Measurements from ENCODE around the gene ABCE1.

ABCE1 gene

DNA sequence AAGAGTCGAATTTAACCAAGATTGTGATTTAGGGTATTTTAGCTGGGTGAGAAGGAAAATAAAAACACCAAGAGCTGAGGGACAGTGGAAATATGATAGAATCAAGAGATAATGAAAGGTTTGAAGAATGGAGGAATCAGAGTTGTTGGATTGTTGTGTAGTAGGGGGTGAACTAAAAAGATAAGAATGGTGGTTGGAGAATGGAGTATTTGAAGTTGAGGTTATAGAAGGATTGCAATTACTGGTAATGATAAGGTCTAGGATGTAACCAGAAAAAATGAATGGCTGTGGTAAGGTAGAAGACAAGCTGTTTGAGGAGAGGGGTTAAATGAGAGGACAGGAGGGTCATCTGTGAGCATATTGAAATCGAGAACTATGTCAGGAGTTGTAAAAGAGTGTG, 4.5 kb downstream of the ABCE1 start:
- Histone ChIP-seq H3K4me3 (no peak overlapping the region), H3K27ac (no peak overlapping the region)
- DNase-seq (ENCODE audit: low spot score), result no peak
- TF ChIP-seq, protein P1, sequence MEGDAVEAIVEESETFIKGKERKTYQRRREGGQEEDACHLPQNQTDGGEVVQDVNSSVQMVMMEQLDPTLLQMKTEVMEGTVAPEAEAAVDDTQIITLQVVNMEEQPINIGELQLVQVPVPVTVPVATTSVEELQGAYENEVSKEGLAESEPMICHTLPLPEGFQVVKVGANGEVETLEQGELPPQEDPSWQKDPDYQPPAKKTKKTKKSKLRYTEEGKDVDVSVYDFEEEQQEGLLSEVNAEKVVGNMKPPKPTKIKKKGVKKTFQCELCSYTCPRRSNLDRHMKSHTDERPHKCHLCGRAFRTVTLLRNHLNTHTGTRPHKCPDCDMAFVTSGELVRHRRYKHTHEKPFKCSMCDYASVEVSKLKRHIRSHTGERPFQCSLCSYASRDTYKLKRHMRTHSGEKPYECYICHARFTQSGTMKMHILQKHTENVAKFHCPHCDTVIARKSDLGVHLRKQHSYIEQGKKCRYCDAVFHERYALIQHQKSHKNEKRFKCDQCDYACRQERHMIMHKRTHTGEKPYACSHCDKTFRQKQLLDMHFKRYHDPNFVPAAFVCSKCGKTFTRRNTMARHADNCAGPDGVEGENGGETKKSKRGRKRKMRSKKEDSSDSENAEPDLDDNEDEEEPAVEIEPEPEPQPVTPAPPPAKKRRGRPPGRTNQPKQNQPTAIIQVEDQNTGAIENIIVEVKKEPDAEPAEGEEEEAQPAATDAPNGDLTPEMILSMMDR (IDR thresholded peaks at IDR 0.05), result no peak

DNA sequence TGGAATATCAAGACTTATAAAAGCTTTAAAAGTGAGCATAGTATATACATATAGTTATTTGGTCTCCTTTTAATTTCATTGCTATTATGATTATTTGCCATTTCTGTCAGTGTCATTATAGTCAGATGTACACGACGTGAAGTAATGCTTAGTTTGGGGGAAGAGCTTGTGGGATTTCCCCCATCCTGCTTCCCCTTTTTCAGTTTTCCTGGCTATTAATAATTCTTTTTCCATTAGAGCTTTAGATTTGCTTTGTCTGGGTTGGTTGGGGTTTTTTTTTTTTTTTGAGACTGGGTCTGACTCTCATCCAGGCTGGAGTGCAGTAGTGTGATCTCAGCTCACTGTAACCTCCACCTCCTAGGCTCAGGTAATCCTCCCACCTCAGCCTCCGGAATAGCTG, 5.4 kb downstream of the ABCE1 start:
- no peak for DNase-seq (ENCODE audit: low spot score)
- TF ChIP-seq, protein P1 (IDR thresholded peaks at IDR 0.05), result no peak
- no peak overlapping the region for H3K27ac ChIP-seq
- H3K4me3 ChIP-seq, result no peak overlapping the region

DNA sequence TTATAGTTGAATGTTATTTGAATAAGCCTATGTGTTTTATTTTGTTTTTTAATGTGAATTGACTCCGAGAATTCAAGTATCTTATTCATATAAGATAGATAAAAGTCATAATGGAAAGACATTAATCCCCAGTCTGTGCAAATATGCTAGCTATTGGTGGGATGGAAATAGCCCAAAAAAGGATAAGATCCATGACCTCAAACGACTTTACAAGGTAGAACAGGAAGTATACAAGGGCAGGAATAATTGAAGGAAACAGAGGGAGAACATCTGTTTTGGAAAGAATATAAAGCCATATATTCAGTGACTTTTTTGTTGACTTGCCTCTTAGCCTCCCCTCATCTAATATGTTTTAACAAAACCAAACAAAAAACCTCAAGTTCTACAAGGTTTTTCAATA, 9.0 kb downstream of the ABCE1 start:
- H3K4me3 ChIP-seq, result no peak overlapping the region
- no peak for DNase-seq (ENCODE audit: low spot score)
- TF ChIP-seq, protein P1 (IDR thresholded peaks at IDR 0.05), result no peak
- no peak overlapping the region for H3K27ac ChIP-seq

DNA sequence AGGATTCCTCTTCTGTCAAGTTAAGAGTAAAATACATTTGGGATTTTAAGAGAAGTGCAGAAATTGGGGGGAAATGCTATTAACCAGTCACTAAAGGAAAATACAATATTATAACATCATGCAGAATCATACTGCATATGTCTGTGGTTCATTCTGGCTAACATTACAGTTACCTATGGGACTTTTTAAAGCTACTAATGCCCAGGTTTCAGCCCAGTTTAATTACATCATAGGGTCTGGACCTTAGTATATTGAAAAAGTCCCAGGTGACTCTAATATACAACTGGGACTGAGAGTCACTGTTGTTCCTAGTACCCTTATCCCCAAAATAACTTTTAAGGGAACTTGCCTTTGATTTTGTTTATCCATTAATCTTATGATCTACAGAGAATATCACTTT, 10.0 kb downstream of the ABCE1 start:
- no peak overlapping the region for H3K27ac ChIP-seq
- TF ChIP-seq, protein P1 (IDR thresholded peaks at IDR 0.05), result no peak
- H3K4me3 ChIP-seq, result no peak overlapping the region
- DNase-seq (ENCODE audit: low spot score), result no peak

DNA sequence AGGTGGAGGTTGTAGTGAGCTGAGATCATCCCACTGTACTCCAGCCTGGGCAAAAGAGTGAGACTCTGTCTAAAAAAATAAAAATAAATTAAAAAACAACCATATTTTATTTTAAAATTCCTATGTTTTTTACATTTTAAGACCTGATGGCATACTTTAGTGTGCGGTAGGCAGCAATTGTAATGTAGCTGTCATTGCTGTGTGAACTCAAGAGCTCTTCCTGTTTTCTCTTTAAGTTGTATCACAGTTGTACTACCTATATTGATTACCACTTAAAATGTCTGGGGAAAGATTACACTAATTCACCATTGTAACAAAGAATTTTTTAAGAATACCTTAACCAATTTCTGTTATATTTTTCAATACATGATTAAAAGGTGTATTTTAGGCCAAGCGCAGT, 27.3 kb downstream of the ABCE1 start:
- no peak for DNase-seq (ENCODE audit: low spot score)
- H3K27ac ChIP-seq, result no peak overlapping the region
- TF ChIP-seq, protein P1 (IDR thresholded peaks at IDR 0.05), result no peak
- H3K4me3 ChIP-seq, result no peak overlapping the region

DNA sequence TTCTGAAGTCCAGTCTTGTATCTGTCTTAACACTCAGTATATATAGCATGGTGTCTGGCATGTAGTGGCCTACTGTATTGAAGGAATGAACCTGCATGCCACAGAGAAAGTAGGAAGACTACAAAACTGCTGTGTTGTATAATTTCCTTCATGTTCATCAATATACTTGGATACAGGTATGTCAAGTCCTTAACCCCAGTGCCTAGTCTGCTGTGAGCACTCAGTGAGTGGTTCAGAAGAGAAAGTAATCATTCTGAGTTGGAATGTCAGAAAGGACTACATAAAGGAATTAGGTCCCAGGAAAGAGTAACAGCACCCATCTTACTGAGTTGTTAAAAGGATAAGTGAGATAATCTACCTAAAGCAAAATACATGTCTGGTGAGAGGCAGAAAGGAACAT, 32.0 kb downstream of the ABCE1 start:
- DNase-seq (ENCODE audit: low spot score), result no peak
- no peak overlapping the region for H3K4me3 ChIP-seq
- no peak overlapping the region for H3K27ac ChIP-seq
- TF ChIP-seq, protein P1 (IDR thresholded peaks at IDR 0.05), result no peak

DNA sequence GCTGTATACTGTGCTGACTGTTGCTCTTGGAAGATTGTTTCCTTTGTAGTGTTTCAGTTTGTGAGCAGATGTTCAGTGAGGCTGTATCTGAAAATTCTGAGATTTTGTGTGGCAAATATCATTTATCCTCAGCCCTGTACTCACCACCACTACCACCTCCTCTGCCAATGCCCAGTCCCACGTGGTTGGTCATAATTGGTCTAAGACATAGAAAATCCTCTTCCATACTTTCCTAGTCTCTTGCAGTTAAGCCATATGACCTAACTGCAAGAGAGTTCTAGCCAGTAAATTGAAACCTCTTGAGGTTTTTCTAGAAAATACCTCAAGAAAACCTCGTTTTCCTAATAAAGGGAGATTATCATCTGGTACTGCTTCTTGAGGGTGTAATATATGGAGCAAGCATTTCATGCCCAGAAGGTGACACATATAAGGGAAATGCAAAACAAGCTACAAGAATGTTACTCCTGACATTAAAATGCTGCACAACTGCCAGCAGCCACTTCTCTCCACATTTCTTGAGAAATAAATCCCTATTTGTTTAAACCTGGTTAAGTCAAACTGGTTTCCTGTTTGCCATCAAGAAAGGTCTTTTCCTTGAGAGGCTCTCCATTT, 32.8 kb downstream of the ABCE1 start:
- Histone ChIP-seq H3K4me3 (no peak overlapping the region), H3K27ac (no peak overlapping the region)
- TF ChIP-seq, protein P1 (IDR thresholded peaks at IDR 0.05), result no peak
- DNase-seq (ENCODE audit: low spot score), result no peak

Measured in coronary artery (tissue), 2 donors.